SH-SY5Y (cell line): ENCODE results near the gene CREB3L1.

Experiments
- GATA2 ChIP-seq: IDR thresholded peaks from 2 replicates; pipeline ENCODE4 v1.6.1; 2011; ENCODE audit warnings: mild to moderate bottlenecking, low read depth, low read length
- GATA3 ChIP-seq: IDR thresholded peaks from 2 replicates; pipeline ENCODE4 v1.6.1; 2011; ENCODE audit warnings: low read depth, mild to moderate bottlenecking, low read length, moderate library complexity

CREB3L1 gene

GRCh38 chr11:46306296-46306853 is 28.9 kb downstream of the CREB3L1 start:
- TF ChIP-seq GATA2 (no peak), GATA3 (no peak)

GRCh38 chr11:46307369-46307768 is 29.9 kb downstream of the CREB3L1 start:
- TF ChIP-seq GATA2 (no peak), GATA3 (no peak)

- TF ChIP-seq GATA3 (no peak), GATA2 (no peak)
Observed at GRCh38 chr11:46307785-46308341, 30.4 kb downstream of the CREB3L1 start.

- TF ChIP-seq GATA2: no peak
- no peak for TF ChIP-seq GATA3
Observed at GRCh38 chr11:46308631-46309419, 31.4 kb downstream of the CREB3L1 start.

GRCh38 chr11:46309814-46310259 is 32.4 kb downstream of the CREB3L1 start:
- no peak for TF ChIP-seq GATA2
- no peak for TF ChIP-seq GATA3

- no peak for TF ChIP-seq GATA2
- TF ChIP-seq GATA3: no peak
Observed at GRCh38 chr11:46315033-46315738, 37.7 kb downstream of the CREB3L1 start.

GRCh38 chr11:46315783-46316563 is 38.5 kb downstream of the CREB3L1 start:
- TF ChIP-seq GATA3 (no peak), GATA2 (no peak)

- no peak for TF ChIP-seq GATA2
- TF ChIP-seq GATA3: no peak
Observed at GRCh38 chr11:46319074-46319453, 41.6 kb downstream of the CREB3L1 start.

GRCh38 chr11:46321757-46322156 is 44.3 kb downstream of the CREB3L1 start:
- no peak for TF ChIP-seq GATA2
- TF ChIP-seq GATA3: no peak

- TF ChIP-seq GATA2 (no peak), GATA3 (no peak)
Observed at GRCh38 chr11:46322759-46323158, 45.3 kb downstream of the CREB3L1 start.

GRCh38 chr11:46326813-46327416 is 49.5 kb downstream of the CREB3L1 start:
- no peak for TF ChIP-seq GATA2
- no peak for TF ChIP-seq GATA3

- TF ChIP-seq GATA3 (no peak), GATA2 (no peak)
Observed at GRCh38 chr11:46327829-46328228, 50.4 kb downstream of the CREB3L1 start.

- TF ChIP-seq GATA3 (no peak), GATA2 (no peak)
Observed at GRCh38 chr11:46330154-46330553, 52.7 kb downstream of the CREB3L1 start.
